Stimulated activated CD4-positive, alpha-beta T cell treated with anti-CD3 and anti-CD28 coated beads, Interleukin-4, amount 100 ng/mL, for 4 hours (primary cell): ENCODE measurements around the gene PARD6G.
A peak's percentile ranks its signal among the peaks of the same experiment; 100 is the strongest.

Experiments used
- DNase-seq, 2 experiments: peaks; one replicate each; pipeline ENCODE4 v3.0.0-alpha.2; 2020

The PARD6G gene

GRCh38 chr18:80247393-80247841 lies at the start of gene PARD6G:
Gene PARD6G (minus strand): TSS chr18:80247514. CDS start chr18:80247348, 166 bp downstream.
- DNase-seq = peak; percentile 27 to 61

GRCh38 chr18:80262241-80263033 lies 15.1 kb upstream of the PARD6G start:
- DNase-seq = peak in 1 of 2 experiments; percentile 26

- no peak for DNase-seq
Measured at GRCh38 chr18:80259610-80260009, 12.3 kb upstream of the PARD6G start.

- DNase-seq = no peak
Measured at GRCh38 chr18:80258640-80259039, 11.3 kb upstream of the PARD6G start.

GRCh38 chr18:80257579-80258543 lies 10.5 kb upstream of the PARD6G start:
- DNase-seq = peak; percentile 27 to 49

- DNase-seq = no peak
Measured at GRCh38 chr18:80254971-80255500, 7.7 kb upstream of the PARD6G start.

GRCh38 chr18:80253871-80254492 lies 6.7 kb upstream of the PARD6G start:
- DNase-seq = peak in 1 of 2 experiments; percentile 5

- no peak for DNase-seq
Measured at GRCh38 chr18:80253236-80253635, 5.9 kb upstream of the PARD6G start.

GRCh38 chr18:80252136-80252535 lies 4.8 kb upstream of the PARD6G start:
- DNase-seq = no peak

GRCh38 chr18:80251700-80252099 lies 4.4 kb upstream of the PARD6G start:
- no peak for DNase-seq

GRCh38 chr18:80250740-80251364 lies 3.5 kb upstream of the PARD6G start:
- DNase-seq = no peak

GRCh38 chr18:80249217-80250093 lies 2.1 kb upstream of the PARD6G start:
- DNase-seq = no peak

GRCh38 chr18:80246445-80247392 lies 595 bp downstream of the PARD6G start:
- DNase-seq = peak in 1 of 2 experiments; percentile 3

GRCh38 chr18:80245781-80246444 lies 1.4 kb downstream of the PARD6G start:
- DNase-seq = no peak

- DNase-seq = no peak
Measured at GRCh38 chr18:80244956-80245730, 2.2 kb downstream of the PARD6G start.

GRCh38 chr18:80244167-80244566 lies 3.1 kb downstream of the PARD6G start:
- DNase-seq = no peak

- DNase-seq = no peak
Measured at GRCh38 chr18:80243204-80243603, 4.1 kb downstream of the PARD6G start.

GRCh38 chr18:80241919-80242777 lies 5.2 kb downstream of the PARD6G start:
- DNase-seq = no peak
